SJCRH30 (cell line): ENCODE data around the gene INTS11. TPM values are rescaled to one million over a fixed set of nuclear protein-coding genes. Genes with fewer than 3 reads are reported as not detected.

ENCODE experiments used
- DNase-seq, 2 experiments: peaks; one replicate each; pipeline ENCODE4 v3.0.0-alpha.2; 2015 to 2020
- H3K27ac ChIP-seq: fragments of 250-450 bp; sonication (Bioruptor Pico); 2 replicates; pipeline ENCODE4 v1.5.1; 2020; ENCODE audit warnings: mild to moderate bottlenecking, moderate library complexity
- H3K27me3 ChIP-seq: fragments of 250-450 bp; sonication (Bioruptor Pico); 2 replicates; pipeline ENCODE4 v1.5.1; 2020; ENCODE audit warnings: mild to moderate bottlenecking, moderate library complexity
- H3K36me3 ChIP-seq: fragments of 250-450 bp; sonication (Bioruptor Pico); 2 replicates; pipeline ENCODE4 v1.5.1; 2020; ENCODE audit warnings: mild to moderate bottlenecking, moderate library complexity
- H3K4me1 ChIP-seq: fragments of 250-450 bp; sonication (Bioruptor Pico); 2 replicates; pipeline ENCODE4 v1.5.1; 2020; ENCODE audit warnings: mild to moderate bottlenecking, moderate library complexity
- H3K4me3 ChIP-seq: fragments of 250-450 bp; sonication (Bioruptor Pico); 2 replicates; pipeline ENCODE4 v1.5.1; 2020; ENCODE audit warnings: mild to moderate bottlenecking, moderate library complexity
- H3K9me3 ChIP-seq: fragments of 250-450 bp; sonication (Bioruptor Pico); replicated peaks from 2 replicates; pipeline ENCODE4 v1.5.1; 2020; ENCODE audit warnings: mild to moderate bottlenecking, moderate library complexity
- total RNA-seq: library from RNA; depleted of rRNA; stranded (reverse); fragments of >200 nt; shearing (Covaris generic); gene quantifications from 2 replicates; pipeline ENCODE4 v1.2.3, GENCODE V29; 2014

INTS11 gene
- total RNA-seq, 1 experiment from 2014 or later = 78.7 TPM

DNA sequence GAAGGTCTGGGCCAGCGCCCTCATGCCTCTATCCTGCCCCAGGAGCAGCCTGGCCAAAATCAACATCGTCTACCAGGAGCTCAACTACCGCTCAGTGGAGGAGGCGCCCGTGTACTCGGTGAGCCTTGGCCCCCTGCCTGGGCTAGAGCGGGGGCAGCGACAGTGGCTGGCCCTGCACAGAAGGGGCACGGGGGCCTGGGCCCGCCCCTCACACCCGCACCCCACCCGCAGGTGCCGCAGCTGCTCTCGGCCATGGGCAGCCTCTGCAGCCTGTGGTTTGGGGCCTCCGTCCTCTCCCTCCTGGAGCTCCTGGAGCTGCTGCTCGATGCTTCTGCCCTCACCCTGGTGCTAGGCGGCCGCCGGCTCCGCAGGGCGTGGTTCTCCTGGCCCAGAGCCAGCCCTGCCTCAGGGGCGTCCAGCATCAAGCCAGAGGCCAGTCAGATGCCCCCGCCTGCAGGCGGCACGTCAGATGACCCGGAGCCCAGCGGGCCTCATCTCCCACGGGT, 33.4 kb downstream of the INTS11 start:
- peak; percentile 73 to 75 for DNase-seq
- Histone ChIP-seq H3K4me1 (peaks cover 21% of the 10 kb centered on the region), H3K27me3 (no peaks in the 10 kb centered on the region), H3K4me3 (no peak overlapping the region), H3K36me3 (no peaks in the 10 kb centered on the region), H3K9me3 (no peaks in the 10 kb centered on the region), H3K27ac (no peak overlapping the region)

DNA sequence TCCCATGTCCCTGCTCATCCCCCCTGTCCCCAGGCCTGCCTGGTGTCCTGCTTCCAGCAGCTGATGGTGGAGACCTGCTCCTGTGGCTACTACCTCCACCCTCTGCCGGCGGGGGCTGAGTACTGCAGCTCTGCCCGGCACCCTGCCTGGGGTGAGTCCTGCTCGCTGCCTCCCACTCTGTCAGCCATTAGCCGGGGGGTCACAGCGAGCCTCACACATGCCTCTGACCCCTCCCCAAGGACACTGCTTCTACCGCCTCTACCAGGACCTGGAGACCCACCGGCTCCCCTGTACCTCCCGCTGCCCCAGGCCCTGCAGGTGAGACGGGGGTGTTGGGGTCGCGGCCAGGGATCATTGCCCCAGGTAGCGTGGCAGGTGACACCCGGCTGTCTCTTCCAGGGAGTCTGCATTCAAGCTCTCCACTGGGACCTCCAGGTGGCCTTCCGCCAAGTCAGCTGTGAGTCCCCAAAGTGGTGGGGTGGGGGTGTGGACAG, 34.2 kb downstream of the INTS11 start:
- Histone ChIP-seq H3K4me3 (no peak overlapping the region), H3K4me1 (peaks cover 21% of the 10 kb centered on the region), H3K36me3 (no peaks in the 10 kb centered on the region), H3K27ac (no peak overlapping the region), H3K27me3 (no peaks in the 10 kb centered on the region), H3K9me3 (no peaks in the 10 kb centered on the region)
- peak; percentile 82 for DNase-seq

DNA sequence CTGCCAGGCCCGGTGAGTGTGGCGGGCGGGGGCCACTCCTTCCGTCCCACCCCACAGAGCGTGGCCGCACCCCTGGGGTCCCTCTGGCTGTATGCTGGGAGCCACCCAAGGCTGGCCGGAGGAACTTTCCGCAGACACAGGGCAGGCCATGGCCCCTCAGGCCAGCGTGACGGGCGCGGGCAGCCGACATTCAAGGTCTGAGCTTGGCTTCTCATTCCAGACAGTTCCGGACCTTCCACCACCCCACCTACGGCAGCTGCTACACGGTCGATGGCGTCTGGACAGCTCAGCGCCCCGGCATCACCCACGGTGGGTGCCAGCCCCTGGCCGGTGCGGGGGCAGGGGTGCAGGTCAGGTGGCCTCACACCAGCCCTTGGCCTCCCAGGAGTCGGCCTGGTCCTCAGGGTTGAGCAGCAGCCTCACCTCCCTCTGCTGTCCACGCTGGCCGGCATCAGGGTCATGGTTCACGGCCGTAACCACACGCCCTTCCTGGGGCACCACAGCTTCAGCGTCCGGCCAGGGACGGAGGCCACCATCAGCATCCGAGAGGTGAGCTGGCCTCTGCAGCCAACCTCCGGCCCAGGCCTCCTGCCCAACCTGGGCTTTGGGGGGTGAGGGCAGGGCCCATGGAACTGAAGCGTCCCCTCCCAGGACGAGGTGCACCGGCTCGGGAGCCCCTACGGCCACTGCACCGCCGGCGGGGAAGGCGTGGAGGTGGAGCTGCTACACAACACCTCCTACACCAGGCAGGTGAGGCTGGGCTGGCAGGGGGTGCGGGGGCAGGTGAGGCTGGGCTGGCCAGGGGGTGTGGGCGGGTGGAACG, 37.0 kb downstream of the INTS11 start:
- no peak for DNase-seq
- Histone ChIP-seq H3K9me3 (no peaks in the 10 kb centered on the region), H3K27ac (no peak overlapping the region), H3K36me3 (no peaks in the 10 kb centered on the region), H3K4me1 (peaks cover 21% of the 10 kb centered on the region), H3K27me3 (no peaks in the 10 kb centered on the region), H3K4me3 (no peak overlapping the region)

DNA sequence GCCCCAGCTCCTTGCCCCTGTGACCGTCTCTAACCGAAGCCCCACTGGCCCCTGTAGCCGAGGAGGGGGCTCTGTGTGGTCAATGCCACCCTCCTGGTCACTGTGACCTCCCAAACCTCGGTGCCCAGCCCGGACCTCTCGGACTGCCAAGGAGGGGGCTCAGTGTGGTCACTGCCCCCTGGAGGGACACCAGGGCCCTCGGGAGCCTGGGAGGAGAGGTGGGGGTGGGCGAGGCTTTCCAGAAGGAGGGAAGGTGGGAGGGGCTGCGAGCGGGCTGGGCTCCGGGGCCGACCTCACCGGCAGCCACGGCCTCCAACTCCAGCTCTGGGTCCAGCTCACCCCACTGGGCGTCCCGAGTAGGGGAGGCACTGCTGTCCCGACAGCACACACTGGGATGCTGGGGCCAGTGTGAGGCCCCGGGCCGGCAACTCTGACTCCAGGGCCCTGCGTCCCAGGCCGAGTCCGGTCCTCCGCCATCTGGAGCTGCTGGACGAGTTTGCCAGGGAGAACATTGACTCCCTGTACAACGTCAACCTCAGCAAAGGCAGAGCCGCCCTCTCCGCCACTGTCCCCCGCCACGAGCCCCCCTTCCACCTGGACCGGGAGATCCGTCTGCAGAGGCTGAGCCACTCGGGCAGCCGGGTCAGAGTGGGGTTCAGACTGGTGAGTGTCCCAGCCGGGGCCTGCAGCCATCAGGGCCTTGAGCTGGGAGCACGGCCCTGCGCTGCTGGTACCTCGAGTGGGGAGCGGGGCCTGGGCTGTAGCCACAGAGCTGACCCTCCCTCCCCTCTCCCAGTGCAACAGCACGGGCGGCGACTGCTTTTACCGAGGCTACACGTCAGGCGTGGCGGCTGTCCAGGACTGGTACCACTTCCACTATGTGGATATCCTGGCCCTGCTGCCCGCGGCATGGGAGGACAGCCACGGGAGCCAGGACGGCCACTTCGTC, 37.9 kb downstream of the INTS11 start:
- peaks cover 18% of the 10 kb centered on the region for H3K4me1 ChIP-seq

DNA sequence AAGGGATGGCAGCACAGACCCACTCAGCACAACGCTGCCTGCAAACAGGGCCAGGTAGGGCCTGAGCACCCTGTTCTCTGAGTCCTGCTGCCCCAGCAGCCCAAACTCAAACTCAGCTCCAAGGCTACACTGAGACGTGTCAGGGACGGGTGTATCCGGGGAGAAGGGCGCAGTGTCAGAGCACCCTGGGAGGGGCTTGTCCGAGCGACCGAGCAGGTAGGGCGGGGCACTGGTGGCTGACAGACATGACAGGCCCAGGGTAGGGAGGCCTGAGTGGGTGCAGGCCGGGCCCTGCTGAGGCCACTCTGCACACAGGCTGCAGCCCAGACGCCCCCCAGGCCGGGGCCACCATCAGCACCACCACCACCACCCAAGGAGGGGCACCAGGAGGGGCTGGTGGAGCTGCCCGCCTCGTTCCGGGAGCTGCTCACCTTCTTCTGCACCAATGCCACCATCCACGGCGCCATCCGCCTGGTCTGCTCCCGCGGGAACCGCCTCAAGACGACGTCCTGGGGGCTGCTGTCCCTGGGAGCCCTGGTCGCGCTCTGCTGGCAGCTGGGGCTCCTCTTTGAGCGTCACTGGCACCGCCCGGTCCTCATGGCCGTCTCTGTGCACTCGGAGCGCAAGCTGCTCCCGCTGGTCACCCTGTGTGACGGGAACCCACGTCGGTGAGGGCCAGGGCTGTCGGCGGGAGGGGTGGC, 38.7 kb downstream of the INTS11 start:
- DNase-seq = no peak
- Histone ChIP-seq H3K27me3 (no peaks in the 10 kb centered on the region), H3K36me3 (no peaks in the 10 kb centered on the region), H3K4me1 (peaks cover 12% of the 10 kb centered on the region; the same call in 1 of the 2 replicates), H3K4me3 (no peak overlapping the region), H3K27ac (no peak overlapping the region), H3K9me3 (no peaks in the 10 kb centered on the region)

More for the DNA sequence above, 37.9 kb downstream of the INTS11 start:
- Histone ChIP-seq H3K9me3 (no peaks in the 10 kb centered on the region), H3K27ac (no peak overlapping the region), H3K4me3 (no peak overlapping the region), H3K27me3 (no peaks in the 10 kb centered on the region), H3K36me3 (no peaks in the 10 kb centered on the region)
- DNase-seq = no peak

DNA sequence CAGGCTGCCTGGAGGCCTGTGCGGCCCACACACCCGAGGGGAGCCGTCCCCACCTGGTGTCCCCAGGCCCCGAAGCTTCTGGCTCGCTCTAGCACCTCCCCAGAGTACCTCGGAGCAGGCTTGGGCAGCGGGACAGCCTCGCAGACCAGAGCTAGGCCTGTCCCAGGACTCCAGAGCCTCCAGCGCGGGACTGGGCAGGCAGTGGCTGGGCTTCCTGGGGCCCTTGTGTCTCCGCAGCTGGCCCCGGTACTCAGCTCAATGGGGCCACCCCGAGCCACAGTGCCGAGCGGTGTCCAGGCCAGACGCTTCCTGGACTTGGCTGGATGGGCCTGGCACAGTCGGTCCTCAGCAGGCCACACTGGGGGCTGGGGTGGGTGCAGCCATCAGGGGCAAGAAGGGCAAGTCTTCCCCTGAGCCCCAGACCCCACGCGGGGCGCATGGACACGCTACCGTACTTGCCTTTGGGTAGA, 39.3 kb downstream of the INTS11 start:
- Histone ChIP-seq H3K27ac (no peak overlapping the region), H3K9me3 (no peaks in the 10 kb centered on the region), H3K36me3 (no peaks in the 10 kb centered on the region), H3K4me1 (peaks cover 6% of the 10 kb centered on the region; the same call in 1 of the 2 replicates), H3K27me3 (no peaks in the 10 kb centered on the region), H3K4me3 (no peak overlapping the region)
- DNase-seq = no peak

DNA sequence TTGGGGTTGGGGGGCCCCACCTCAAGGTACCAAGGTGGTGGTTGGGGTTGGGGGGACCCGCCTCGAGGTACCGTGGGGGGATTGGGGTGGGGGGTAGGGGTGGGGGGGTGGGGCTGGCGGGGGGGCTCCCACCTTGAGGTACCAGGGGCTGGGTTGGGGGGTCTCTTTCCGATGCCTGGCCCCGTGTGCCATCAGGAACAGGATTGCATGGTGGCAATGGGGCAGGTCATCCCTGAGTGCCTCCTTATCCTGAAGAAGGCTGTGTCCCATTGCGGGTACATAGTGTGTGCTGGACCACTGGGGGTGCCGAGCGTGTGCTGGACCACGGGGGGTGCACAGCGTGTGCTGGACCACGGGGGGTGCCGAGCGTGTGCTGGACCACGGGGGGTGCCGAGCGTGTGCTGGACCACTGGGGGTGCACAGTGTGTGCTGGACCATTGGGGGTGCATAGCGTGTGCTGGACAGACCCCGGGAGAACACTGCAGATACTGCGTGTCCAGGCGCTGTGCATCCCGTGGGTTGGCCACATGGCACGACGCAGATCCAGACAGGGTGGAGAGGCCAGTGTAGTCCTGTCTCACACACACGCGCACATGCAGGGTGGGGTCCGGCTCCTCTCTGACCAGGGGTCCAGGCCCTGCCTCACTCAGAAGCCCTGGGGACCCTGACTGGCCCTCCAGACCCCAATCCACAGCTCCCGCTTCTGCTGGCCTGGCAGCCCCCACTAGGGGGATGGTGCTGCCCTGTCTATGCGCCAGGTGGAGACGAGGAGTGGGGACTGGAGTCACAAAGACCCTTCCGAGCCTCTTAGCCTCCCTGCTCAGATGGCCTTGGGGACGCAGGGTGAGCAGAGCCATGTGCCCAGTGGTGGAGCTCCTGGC, 40.0 kb downstream of the INTS11 start:
- H3K27me3 ChIP-seq = no peaks in the 10 kb centered on the region
- H3K4me1 ChIP-seq = peaks cover 5% of the 10 kb centered on the region; the same call in 1 of the 2 replicates

DNA sequence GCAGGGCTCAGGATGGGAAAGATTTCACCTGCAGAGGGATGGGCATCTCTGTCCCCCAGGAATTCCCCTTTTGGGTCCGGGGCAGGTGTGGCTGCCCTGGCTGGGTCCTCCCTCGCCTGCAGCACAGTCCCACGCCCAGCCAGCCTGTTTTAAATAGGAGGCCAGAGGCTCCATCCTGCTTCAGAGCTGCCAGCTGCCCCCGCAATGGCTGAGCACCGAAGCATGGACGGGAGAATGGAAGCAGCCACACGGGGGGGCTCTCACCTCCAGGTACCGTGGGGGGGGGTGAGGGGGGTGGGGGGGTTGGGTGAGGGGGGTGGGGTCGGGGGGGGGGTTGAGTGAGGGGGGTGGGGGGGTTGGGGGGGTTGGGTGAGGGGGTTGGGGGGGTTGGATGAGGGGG, 40.6 kb downstream of the INTS11 start:
- peak in 1 of 2 experiments; percentile 46 for DNase-seq
- no peaks in the 10 kb centered on the region for H3K36me3 ChIP-seq
- no peaks in the 10 kb centered on the region for H3K27me3 ChIP-seq
- no peaks in the 10 kb centered on the region for H3K9me3 ChIP-seq
- peaks cover 5% of the 10 kb centered on the region; the same call in 1 of the 2 replicates for H3K4me1 ChIP-seq
- H3K4me3 ChIP-seq = no peak overlapping the region
- no peak overlapping the region for H3K27ac ChIP-seq

More for the DNA sequence above, 40.0 kb downstream of the INTS11 start:
- DNase-seq = no peak
- no peak overlapping the region for H3K4me3 ChIP-seq
- H3K36me3 ChIP-seq = no peaks in the 10 kb centered on the region
- no peak overlapping the region for H3K27ac ChIP-seq
- no peaks in the 10 kb centered on the region for H3K9me3 ChIP-seq

DNA sequence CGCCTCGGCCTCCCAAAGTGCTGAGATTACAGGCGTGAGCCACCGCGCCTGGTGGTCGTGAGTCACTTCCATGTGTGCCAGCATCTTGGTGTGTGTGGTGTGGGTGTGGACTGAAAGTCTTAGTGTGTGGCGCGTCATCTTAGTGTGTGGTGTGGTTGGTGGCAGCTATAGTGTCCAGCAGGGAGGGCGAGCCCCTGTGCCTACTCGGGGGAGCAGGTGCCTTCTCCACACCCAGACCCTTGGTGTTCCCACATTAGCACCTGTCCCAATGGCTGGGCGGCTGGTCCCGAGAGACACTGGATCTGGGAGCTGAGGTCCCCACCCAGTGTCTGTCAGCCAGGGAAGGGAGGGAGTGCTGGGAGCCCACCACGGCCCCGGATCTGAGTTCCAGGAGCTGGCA, 41.5 kb downstream of the INTS11 start:
- Histone ChIP-seq H3K27me3 (no peaks in the 10 kb centered on the region), H3K9me3 (no peaks in the 10 kb centered on the region), H3K36me3 (no peaks in the 10 kb centered on the region), H3K4me1 (peaks cover 5% of the 10 kb centered on the region; the same call in 1 of the 2 replicates), H3K4me3 (no peak overlapping the region), H3K27ac (no peak overlapping the region; the same call in 1 of the 2 replicates)
- peak; percentile 70 to 73 for DNase-seq

DNA sequence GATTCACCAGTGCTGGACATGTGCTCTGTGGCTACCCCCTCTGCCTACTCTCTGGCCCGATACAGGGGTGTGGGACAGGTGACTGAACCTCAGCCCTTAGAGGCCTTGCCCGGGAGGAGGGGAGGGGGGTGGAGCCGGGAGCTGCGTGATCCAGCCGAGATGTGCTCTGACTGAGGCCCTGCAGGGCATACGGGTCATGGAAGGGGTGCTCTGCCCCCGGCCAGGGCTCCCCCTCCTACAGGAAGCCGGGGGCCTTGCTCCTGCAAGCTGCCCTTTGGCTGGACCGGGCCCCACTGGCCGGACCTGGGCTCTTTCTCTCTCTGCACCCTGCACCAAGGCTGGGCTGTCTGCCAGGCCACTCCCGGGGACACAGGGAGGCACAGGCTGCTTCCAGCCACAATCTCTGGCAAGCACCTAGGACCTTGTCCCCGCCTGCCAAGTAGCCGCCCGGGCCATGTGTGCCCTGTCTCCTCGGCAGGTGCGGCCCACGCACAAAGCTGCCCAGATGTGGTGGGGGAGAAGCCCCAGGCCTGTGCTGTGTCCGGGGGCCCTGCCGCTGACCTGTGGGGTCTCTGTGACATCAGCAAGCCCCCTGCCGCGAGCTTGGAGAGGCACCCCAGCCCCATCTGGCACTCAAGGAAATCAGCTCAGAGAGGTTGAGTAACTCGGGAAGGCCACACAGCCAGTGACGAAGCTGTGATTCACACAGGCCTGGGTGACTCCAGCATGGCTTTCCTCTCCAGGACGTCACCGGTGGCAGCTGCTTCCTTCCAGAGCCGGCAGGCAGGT, 42.7 kb downstream of the INTS11 start:
- H3K4me1 ChIP-seq = peaks cover 5% of the 10 kb centered on the region; the same call in 1 of the 2 replicates
- no peaks in the 10 kb centered on the region for H3K27me3 ChIP-seq
- H3K4me3 ChIP-seq = no peak overlapping the region
- DNase-seq = peak; percentile 76 to 81
- no peaks in the 10 kb centered on the region for H3K36me3 ChIP-seq
- no peaks in the 10 kb centered on the region for H3K9me3 ChIP-seq
- H3K27ac ChIP-seq = no peak overlapping the region; the same call in 1 of the 2 replicates

DNA sequence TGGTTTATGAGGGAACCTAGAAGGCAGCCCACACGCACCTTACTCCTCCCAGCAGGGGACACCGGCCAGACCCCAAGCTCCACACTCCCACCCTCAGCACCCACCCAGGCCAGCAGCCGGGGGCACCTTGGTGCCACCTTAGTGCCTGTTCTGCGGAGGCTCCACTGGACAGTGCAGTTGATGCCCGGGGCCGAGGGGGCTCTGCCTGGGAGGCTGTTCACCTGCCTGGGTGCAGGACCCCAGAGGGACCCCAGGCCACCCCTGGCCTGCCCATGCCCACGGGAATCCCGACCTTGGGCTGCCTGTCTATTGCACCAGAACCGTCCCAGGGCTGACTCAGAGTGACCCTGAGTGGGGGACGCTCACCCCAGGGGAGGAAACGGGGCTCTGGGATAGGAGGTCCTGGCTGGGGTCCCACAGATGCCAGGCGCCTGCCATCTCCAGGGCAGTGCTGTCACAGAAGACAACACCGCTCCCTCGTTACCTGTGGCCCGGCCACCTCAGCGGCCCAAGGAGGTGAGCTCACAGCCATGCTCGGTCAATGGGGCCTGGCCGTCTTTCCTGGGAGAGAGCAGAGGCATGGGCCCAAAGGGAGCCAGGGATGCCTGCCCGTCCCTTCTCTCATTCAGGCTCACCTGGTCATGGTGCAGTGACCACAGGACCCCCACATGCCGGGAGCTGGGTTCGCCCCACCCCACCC, 43.5 kb downstream of the INTS11 start:
- Histone ChIP-seq H3K9me3 (no peaks in the 10 kb centered on the region), H3K36me3 (no peaks in the 10 kb centered on the region), H3K4me1 (peaks cover 5% of the 10 kb centered on the region; the same call in 1 of the 2 replicates), H3K27me3 (no peaks in the 10 kb centered on the region), H3K27ac (no peak overlapping the region), H3K4me3 (no peak overlapping the region)
- no peak for DNase-seq

DNA sequence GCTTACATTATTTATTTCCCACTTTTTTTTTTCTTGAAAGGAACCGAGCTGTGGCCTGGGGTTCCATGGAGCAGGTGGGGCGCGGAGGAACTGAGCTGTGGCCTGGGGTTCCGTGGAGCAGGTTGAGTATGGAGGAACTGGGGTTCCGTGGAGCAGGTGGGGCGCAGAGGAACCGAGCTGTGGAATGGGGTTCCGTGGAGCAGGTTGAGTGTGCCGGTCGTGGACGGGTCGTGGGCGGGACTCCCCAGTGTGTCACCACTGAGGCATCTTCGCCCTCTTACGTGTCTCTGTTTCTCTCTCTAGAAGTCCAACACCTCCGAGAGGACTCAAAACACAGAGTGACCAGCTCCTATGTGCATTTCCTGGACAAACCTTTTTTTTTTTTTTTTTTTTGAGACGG, 45.4 kb downstream of the INTS11 start:
- H3K4me1 ChIP-seq = peaks cover 9% of the 10 kb centered on the region; the same call in 1 of the 2 replicates
- no peak for DNase-seq
- H3K36me3 ChIP-seq = no peaks in the 10 kb centered on the region
- no peaks in the 10 kb centered on the region for H3K9me3 ChIP-seq
- H3K27me3 ChIP-seq = no peaks in the 10 kb centered on the region
- no peak overlapping the region for H3K4me3 ChIP-seq
- no peak overlapping the region for H3K27ac ChIP-seq
